Measurements from ENCODE around the gene SPATS1.

- TF ChIP-seq ARNTL (CRISPR knock-in tag; IDR thresholded peaks at IDR 0.05; ENCODE audit: borderline replicate concordance, low read depth) (no peak), BACH2 (CRISPR knock-in tag; IDR thresholded peaks at IDR 0.05; ENCODE audit: borderline replicate concordance) (no peak), TSHZ2 (CRISPR knock-in tag; IDR thresholded peaks at IDR 0.05) (no peak), ZNF70 (CRISPR knock-in tag; IDR thresholded peaks at IDR 0.05) (no peak), ZFP30 (CRISPR knock-in tag; IDR thresholded peaks at IDR 0.05) (no peak)
Measured at GRCh38 chr6:44349904-44350649, 7.6 kb downstream of the SPATS1 start.

Data from SK-N-SH treated with all-trans-retinoic acid at 6 μM for 48 hours (cell line).